HepG2 (cell line): Measurements from ENCODE around the gene POLR3E. TPM values are rescaled to one million over a fixed set of nuclear protein-coding genes. Genes with fewer than 3 reads are reported as not detected.

Source experiments
- ATAC-seq: fragments of 200-7000 bp; cut with Tn5 transposase; 3 replicates; pipeline ENCODE4 v1.9.1; 2020; ENCODE audit warnings: mild to moderate bottlenecking, moderate library complexity
- BruUV-seq: library from RNA; stranded (reverse); fragments of 400-500 nt; replicated peaks from 2 replicates; lab custom pipeline; 2021; lab: Mats Ljungman, UMichigan
- CTCF ChIA-PET: fragments of 300-600 bp; formaldehyde crosslinking; extraction: SDS; loops from one replicate; lab custom pipeline; 2021; ENCODE audit warnings: low total read pairs, inconsistent platforms, low intra/inter-chr PET ratio; lab: Yijun Ruan, JAX
- POLR2A ChIA-PET: fragments of 350-600 bp; sonication (Branson Sonifier 250); formaldehyde crosslinking; loops from one replicate; lab custom pipeline; 2020; ENCODE audit warnings: antibody characterized with exemption, inconsistent platforms; lab: Yijun Ruan, JAX
- DNase-seq: peaks from one replicate; pipeline ENCODE4 v3.0.0-alpha.2; 2015; ENCODE audit warnings: low spot score
- FAIRE-seq: peaks from 3 replicates; lab custom pipeline; 2011; peaks lifted over from hg19 to GRCh38; lab: Jason Lieb, UNC
- H2AFZ ChIP-seq: one replicate; pipeline ENCODE4 v1.6.1; 2011; ENCODE audit warnings: low read length, inconsistent platforms
- H3K27ac ChIP-seq: fragments of 300-600 bp; 3 replicates; pipeline ENCODE4 v1.8.0; 2011; ENCODE audit warnings: mixed run types, mild to moderate bottlenecking, mixed read lengths, low read length, inconsistent platforms; ENCODE audit not compliant: insufficient read depth; ENCODE audit errors: extremely low read length
- H3K27me3 ChIP-seq, 2 experiments: fragments of 200-600 bp in 1 of 2; 2 replicates in 1 of 2; 3 replicates in 1 of 2; pipeline versions ENCODE4 v1.6.0 to v1.8.0; 2011; ENCODE audit warnings: low read length in 2 of 2, mild to moderate bottlenecking in 2 of 2, moderate library complexity in 2 of 2, inconsistent platforms in 1 of 2; ENCODE audit not compliant: insufficient read depth in 2 of 2, control insufficient read depth in 1 of 2
- H3K36me3 ChIP-seq, 2 experiments: fragments of 200-600 bp in 1 of 2; replicated peaks in 1 of 2; 2 replicates in 1 of 2; 3 replicates in 1 of 2; pipeline versions ENCODE4 v1.5.1 to v1.8.0; 2011; ENCODE audit warnings: low read length in 2 of 2, inconsistent platforms in 1 of 2; ENCODE audit not compliant: insufficient read depth in 2 of 2, control insufficient read depth in 1 of 2
- H3K4me1 ChIP-seq: 2 replicates; pipeline ENCODE4 v1.5.1; 2012; ENCODE audit warnings: low read length, inconsistent platforms; ENCODE audit not compliant: insufficient read depth
- H3K4me2 ChIP-seq: 2 replicates; pipeline ENCODE4 v1.6.0; 2011; ENCODE audit warnings: low read depth, low read length, inconsistent platforms
- H3K4me3 ChIP-seq, 3 experiments: fragments of 200-600 bp in 1 of 3; sonication (generic), shearing (Covaris generic) in 1 of 3; replicated peaks in 1 of 3; 2 replicates each; pipeline ENCODE4 v1.5.1; 2011 to 2016; ENCODE audit warnings: low read length in 3 of 3, inconsistent platforms in 2 of 3, low read depth in 2 of 3, mild to moderate bottlenecking in 2 of 3, control low read depth in 1 of 3, mixed read lengths in 1 of 3; ENCODE audit not compliant: insufficient read depth in 1 of 3
- H3K79me2 ChIP-seq: one replicate; pipeline ENCODE4 v1.6.1; 2011; ENCODE audit warnings: low read length, inconsistent platforms; ENCODE audit not compliant: insufficient read depth
- H3K9ac ChIP-seq: 2 replicates; pipeline ENCODE4 v1.6.0; 2011; ENCODE audit warnings: mild to moderate bottlenecking, low read depth, low read length, inconsistent platforms; ENCODE audit not compliant: insufficient read depth
- H3K9me3 ChIP-seq: 2 replicates; pipeline ENCODE4 v1.5.1; 2012; ENCODE audit warnings: mild to moderate bottlenecking, low read length
- H4K20me1 ChIP-seq: 2 replicates; pipeline ENCODE4 v1.6.0; 2011; ENCODE audit warnings: inconsistent platforms, mild to moderate bottlenecking, low read length, moderate library complexity; ENCODE audit not compliant: insufficient read depth
- MAF1 ChIP-seq: sonication (generic); formaldehyde crosslinking; IDR thresholded peaks from 2 replicates; pipeline ENCODE4 v1.5.0; 2020; ENCODE audit warnings: missing genetic modification reagents, borderline replicate concordance
- NFIC ChIP-seq: IDR thresholded peaks from 2 replicates; pipeline ENCODE4 v1.6.1; 2012; ENCODE audit warnings: mild to moderate bottlenecking, low read length, inconsistent platforms
- SALL1 ChIP-seq: sonication (generic); formaldehyde crosslinking; IDR thresholded peaks from 2 replicates; pipeline ENCODE4 v1.8.0; 2022; ENCODE audit warnings: mild to moderate bottlenecking, missing genetic modification reagents
- ZFP36 ChIP-seq: fragments of 150-350 bp; IDR thresholded peaks from 2 replicates; pipeline ENCODE4 v1.6.1; 2018; ENCODE audit warnings: borderline replicate concordance, low read length, low read depth; ENCODE audit not compliant: partially characterized antibody
- WGBS: methylation state at CpG from one replicate; pipeline ENCODE4 v1.1.6; 2017; ENCODE audit warnings: low lambda C conversion rate; 5-methylcytosine and 5-hydroxymethylcytosine counted together
- in situ Hi-C: cut with HindIII; loops from 2 replicates; pipeline ENCODE4 v1.10.0; 2017; ENCODE audit warnings: low pct_unique_long_range_greater_than_20kb; ENCODE audit not compliant: extremely low pct_ligation_motif_present
- intact Hi-C: fragments of 100-400 bp; cut with micrococcal nuclease; formaldehyde crosslinking; loops from one replicate; pipeline ENCODE4 v1.10.0; 2022; ENCODE audit not compliant: unreplicated experiment
- polyA plus RNA-seq, 8 experiments: library from polyadenylated mRNA; depleted of rRNA in 3 of 8; stranded (reverse) in 7 of 8; unstranded in 1 of 8; fragments of >200 nt; fragmentation: Illumina TruSeq in 4 of 8; extraction: Trizol in 4 of 8; gene quantifications; 2 replicates each; pipeline versions ENCODE4 v1.2.1 to v1.2.3, GENCODE V29; 2011 to 2016; ENCODE audit warnings: low read depth in 4 of 8, missing spikeins in 1 of 8, mixed read lengths in 1 of 8; ENCODE audit not compliant: insufficient read depth in 1 of 8
- total RNA-seq, 5 experiments: library from RNA; depleted of rRNA; stranded (reverse); fragments of >200 nt; fragmentation: Illumina TruSeq; extraction: Trizol; gene quantifications; 2 replicates each; pipeline ENCODE4 v1.2.3, GENCODE V29; 2016; ENCODE audit warnings: low read depth in 1 of 5
- TF ChIP-seq, protein P1 (sequence below): sonication (generic); formaldehyde crosslinking; IDR thresholded peaks from 2 replicates; pipeline ENCODE4 v1.4.0; 2020; ENCODE audit warnings: missing genetic modification reagents
- TF ChIP-seq, protein P2 (sequence below): sonication (generic); formaldehyde crosslinking; IDR thresholded peaks from 2 replicates; pipeline ENCODE4 v1.4.0; 2020; ENCODE audit warnings: missing genetic modification reagents, mild to moderate bottlenecking, borderline replicate concordance

POLR3E gene
- total and polyA plus RNA-seq, 2 of the 13 experiments (the other 11 are each of a cell fraction or from before 2014, with no cell fraction given): 135 to 262 TPM

DNA sequence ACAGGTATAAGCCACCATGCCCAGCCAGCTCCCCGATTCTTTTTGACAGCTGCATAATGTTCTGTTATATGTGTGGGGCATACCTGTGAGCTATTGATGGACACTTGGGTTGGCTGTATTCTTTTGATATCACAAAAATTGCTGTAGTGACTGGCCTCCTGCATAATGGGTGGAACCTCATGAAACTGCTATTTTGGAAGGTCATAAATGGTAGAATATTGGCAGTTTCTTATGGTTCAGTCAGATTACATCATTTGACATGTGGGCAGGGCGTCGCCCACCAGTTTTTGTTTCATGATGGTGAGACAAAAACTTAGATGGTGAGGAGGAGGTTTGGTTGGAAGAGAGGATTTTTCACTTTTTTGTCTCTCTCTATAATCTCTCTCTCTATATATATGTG lies 26.7 kb upstream of the POLR3E start:
- Histone ChIP-seq H3K4me2 (no peak overlapping the region), H2AFZ (no peak overlapping the region), H3K4me1 (no peaks in the 10 kb centered on the region), H3K9ac (no peak overlapping the region), H3K79me2 (no peaks in the 10 kb centered on the region), H3K36me3 (peaks cover 30 to 46% of the 10 kb centered on the region in 2 experiments; a peak in 4 of 5 replicates), H3K27ac (no peak overlapping the region)
- in situ Hi-C loops (no loop called here), intact Hi-C loops (no loop called here)
- no TSS peak for BruUV-seq
- DNase-seq (no peak), FAIRE-seq (no peak)
- POLR2A ChIA-PET: no interaction called here
- TF ChIP-seq NFIC (no peak), ZFP36 (no peak), MAF1 (no peak), SALL1 (CRISPR knock-in tag) (no peak)
- TF ChIP-seq, protein P1, sequence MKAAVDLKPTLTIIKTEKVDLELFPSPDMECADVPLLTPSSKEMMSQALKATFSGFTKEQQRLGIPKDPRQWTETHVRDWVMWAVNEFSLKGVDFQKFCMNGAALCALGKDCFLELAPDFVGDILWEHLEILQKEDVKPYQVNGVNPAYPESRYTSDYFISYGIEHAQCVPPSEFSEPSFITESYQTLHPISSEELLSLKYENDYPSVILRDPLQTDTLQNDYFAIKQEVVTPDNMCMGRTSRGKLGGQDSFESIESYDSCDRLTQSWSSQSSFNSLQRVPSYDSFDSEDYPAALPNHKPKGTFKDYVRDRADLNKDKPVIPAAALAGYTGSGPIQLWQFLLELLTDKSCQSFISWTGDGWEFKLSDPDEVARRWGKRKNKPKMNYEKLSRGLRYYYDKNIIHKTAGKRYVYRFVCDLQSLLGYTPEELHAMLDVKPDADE: no peak
- TF ChIP-seq, protein P2, sequence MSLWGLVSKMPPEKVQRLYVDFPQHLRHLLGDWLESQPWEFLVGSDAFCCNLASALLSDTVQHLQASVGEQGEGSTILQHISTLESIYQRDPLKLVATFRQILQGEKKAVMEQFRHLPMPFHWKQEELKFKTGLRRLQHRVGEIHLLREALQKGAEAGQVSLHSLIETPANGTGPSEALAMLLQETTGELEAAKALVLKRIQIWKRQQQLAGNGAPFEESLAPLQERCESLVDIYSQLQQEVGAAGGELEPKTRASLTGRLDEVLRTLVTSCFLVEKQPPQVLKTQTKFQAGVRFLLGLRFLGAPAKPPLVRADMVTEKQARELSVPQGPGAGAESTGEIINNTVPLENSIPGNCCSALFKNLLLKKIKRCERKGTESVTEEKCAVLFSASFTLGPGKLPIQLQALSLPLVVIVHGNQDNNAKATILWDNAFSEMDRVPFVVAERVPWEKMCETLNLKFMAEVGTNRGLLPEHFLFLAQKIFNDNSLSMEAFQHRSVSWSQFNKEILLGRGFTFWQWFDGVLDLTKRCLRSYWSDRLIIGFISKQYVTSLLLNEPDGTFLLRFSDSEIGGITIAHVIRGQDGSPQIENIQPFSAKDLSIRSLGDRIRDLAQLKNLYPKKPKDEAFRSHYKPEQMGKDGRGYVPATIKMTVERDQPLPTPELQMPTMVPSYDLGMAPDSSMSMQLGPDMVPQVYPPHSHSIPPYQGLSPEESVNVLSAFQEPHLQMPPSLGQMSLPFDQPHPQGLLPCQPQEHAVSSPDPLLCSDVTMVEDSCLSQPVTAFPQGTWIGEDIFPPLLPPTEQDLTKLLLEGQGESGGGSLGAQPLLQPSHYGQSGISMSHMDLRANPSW (CRISPR knock-in tag): no peak
- TF ChIP-seq, all 625 proteins: peak for 0
- ATAC-seq: no peak
- H3K27me3 ChIP-seq: no peaks in the 10 kb centered on the region
- 95% methylated on average over 3 of the region's 3 CpGs for WGBS
- no peaks in the 10 kb centered on the region for H4K20me1 ChIP-seq
- no peak overlapping the region for H3K4me3 ChIP-seq
- CTCF ChIA-PET: no interaction called here
- no peaks in the 10 kb centered on the region for H3K9me3 ChIP-seq
